ENCODE results near the gene SLC24A4.

DNA sequence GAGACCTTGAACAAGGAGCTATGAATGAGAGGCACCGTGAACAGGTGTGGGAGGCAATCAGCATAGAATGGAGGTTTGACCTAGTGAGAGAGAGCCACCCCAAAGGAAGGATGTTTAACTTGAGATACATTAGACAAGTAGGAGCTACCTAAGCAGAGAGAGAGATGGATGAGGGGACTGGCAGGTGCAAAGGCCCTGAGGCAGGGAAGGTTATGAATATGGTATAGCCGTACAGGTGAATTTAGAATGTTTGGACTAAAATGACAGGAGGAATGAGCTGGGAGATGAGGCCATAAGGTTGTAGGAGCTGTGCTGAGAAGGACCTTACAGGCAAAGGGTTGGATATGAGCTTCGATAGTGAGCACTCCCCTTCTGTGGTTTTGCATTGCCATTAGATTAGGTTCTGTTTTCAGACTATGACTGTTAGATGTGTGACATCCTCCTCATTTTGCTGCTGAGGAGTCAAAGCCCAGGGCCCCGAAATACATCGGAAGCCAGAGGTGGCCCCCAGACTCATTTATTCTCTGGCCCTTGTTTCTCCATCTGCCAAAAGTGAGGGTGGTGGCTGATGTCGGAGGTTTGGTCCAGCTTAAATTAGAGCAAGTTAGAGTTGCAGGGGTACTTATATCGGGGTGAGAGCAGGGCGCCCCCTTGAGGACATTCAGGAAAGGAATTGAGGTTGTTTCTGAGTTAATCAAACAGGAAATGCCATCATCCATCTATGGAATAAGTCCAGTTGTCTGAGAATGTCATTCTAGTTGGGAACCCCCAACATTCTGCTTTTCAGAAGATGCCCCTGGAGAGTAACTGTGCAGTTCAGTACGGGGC is 29.4 kb downstream of the SLC24A4 start:
- TF ChIP-seq ZNF707 (tag by site-specific recombination; IDR thresholded peaks at IDR 0.05) (no peak), YY1 (tag by site-specific recombination; IDR thresholded peaks at IDR 0.05) (no peak), ZNF138 (tag by site-specific recombination; IDR thresholded peaks at IDR 0.05; ENCODE audit: borderline replicate concordance) (no peak), ZNF596 (tag by site-specific recombination; IDR thresholded peaks at IDR 0.05) (no peak), ZNF174 (tag by site-specific recombination; IDR thresholded peaks at IDR 0.05) (no peak), ZBTB21 (tag by site-specific recombination; IDR thresholded peaks at IDR 0.05) (no peak)
- TF ChIP-seq, protein P1, sequence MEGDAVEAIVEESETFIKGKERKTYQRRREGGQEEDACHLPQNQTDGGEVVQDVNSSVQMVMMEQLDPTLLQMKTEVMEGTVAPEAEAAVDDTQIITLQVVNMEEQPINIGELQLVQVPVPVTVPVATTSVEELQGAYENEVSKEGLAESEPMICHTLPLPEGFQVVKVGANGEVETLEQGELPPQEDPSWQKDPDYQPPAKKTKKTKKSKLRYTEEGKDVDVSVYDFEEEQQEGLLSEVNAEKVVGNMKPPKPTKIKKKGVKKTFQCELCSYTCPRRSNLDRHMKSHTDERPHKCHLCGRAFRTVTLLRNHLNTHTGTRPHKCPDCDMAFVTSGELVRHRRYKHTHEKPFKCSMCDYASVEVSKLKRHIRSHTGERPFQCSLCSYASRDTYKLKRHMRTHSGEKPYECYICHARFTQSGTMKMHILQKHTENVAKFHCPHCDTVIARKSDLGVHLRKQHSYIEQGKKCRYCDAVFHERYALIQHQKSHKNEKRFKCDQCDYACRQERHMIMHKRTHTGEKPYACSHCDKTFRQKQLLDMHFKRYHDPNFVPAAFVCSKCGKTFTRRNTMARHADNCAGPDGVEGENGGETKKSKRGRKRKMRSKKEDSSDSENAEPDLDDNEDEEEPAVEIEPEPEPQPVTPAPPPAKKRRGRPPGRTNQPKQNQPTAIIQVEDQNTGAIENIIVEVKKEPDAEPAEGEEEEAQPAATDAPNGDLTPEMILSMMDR (tag by site-specific recombination; IDR thresholded peaks at IDR 0.05) = no peak
- TF ChIP-seq, protein P2, sequence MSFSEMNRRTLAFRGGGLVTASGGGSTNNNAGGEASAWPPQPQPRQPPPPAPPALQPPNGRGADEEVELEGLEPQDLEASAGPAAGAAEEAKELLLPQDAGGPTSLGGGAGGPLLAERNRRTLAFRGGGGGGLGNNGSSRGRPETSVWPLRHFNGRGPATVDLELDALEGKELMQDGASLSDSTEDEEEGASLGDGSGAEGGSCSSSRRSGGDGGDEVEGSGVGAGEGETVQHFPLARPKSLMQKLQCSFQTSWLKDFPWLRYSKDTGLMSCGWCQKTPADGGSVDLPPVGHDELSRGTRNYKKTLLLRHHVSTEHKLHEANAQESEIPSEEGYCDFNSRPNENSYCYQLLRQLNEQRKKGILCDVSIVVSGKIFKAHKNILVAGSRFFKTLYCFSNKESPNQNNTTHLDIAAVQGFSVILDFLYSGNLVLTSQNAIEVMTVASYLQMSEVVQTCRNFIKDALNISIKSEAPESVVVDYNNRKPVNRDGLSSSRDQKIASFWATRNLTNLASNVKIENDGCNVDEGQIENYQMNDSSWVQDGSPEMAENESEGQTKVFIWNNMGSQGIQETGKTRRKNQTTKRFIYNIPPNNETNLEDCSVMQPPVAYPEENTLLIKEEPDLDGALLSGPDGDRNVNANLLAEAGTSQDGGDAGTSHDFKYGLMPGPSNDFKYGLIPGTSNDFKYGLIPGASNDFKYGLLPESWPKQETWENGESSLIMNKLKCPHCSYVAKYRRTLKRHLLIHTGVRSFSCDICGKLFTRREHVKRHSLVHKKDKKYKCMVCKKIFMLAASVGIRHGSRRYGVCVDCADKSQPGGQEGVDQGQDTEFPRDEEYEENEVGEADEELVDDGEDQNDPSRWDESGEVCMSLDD (tag by site-specific recombination; IDR thresholded peaks at IDR 0.05) = no peak

Measured in HEK293 (cell line).